Measurements from ENCODE around the gene GRK2.

Gene GRK2

GRCh38 chr11:67270256-67271204 lies 4.3 kb downstream of the GRK2 start:
- DNase-seq (ENCODE audit: low read depth, low spot score) = no peak

- no peak for DNase-seq (ENCODE audit: low read depth, low spot score)
Observed at GRCh38 chr11:67271205-67271540, 4.9 kb downstream of the GRK2 start.

- no peak for DNase-seq (ENCODE audit: low read depth, low spot score)
Observed at GRCh38 chr11:67271541-67272284, 5.4 kb downstream of the GRK2 start.

GRCh38 chr11:67272327-67273259 lies 6.3 kb downstream of the GRK2 start:
- DNase-seq (ENCODE audit: low read depth, low spot score) = no peak

- no peak for DNase-seq (ENCODE audit: low read depth, low spot score)
Observed at GRCh38 chr11:67273260-67273990, 7.2 kb downstream of the GRK2 start.

- DNase-seq (ENCODE audit: low read depth, low spot score) = no peak
Observed at GRCh38 chr11:67274768-67275605, 8.7 kb downstream of the GRK2 start.

GRCh38 chr11:67275606-67276409 lies 9.5 kb downstream of the GRK2 start:
- DNase-seq (ENCODE audit: low read depth, low spot score) = no peak

GRCh38 chr11:67276781-67277230 lies 10.5 kb downstream of the GRK2 start:
- no peak for DNase-seq (ENCODE audit: low read depth, low spot score)

- peak; percentile 71 for DNase-seq (ENCODE audit: low read depth, low spot score)
Observed at GRCh38 chr11:67277231-67277961, 11.1 kb downstream of the GRK2 start.

- no peak for DNase-seq (ENCODE audit: low read depth, low spot score)
Observed at GRCh38 chr11:67278135-67278938, 12.1 kb downstream of the GRK2 start.

- no peak for DNase-seq (ENCODE audit: low read depth, low spot score)
Observed at GRCh38 chr11:67278939-67279588, 12.8 kb downstream of the GRK2 start.

GRCh38 chr11:67279589-67280340 lies 13.5 kb downstream of the GRK2 start:
- DNase-seq (ENCODE audit: low read depth, low spot score) = no peak

GRCh38 chr11:67280341-67280787 lies 14.1 kb downstream of the GRK2 start:
- no peak for DNase-seq (ENCODE audit: low read depth, low spot score)

GRCh38 chr11:67280788-67281551 lies 14.7 kb downstream of the GRK2 start:
- no peak for DNase-seq (ENCODE audit: low read depth, low spot score)

- DNase-seq (ENCODE audit: low read depth, low spot score) = no peak
Observed at GRCh38 chr11:67281552-67282150, 15.4 kb downstream of the GRK2 start.

Measured in activated naive CD8-positive, alpha-beta T cell treated with anti-CD3 and anti-CD28 coated beads, Interleukin-2, amount 50 U/mL, for 16 hours (primary cell).